ENCODE results near the gene HEXIM2.
"Not testable (repeated sequence)": the region's sequence is repeated elsewhere in the genome, so short reads cannot be mapped to it uniquely, and the experiment has no call there.

HEXIM2 gene

GRCh38 chr17:45164734-45165269 lies 3.1 kb downstream of the HEXIM2 start:
- in situ Hi-C loops (cut with HindIII; ENCODE audit: low sequenced_read_pairs) = no loop called here

- in situ Hi-C loops (cut with HindIII; ENCODE audit: low sequenced_read_pairs) = no loop called here
These were observed 7.5 kb downstream of the HEXIM2 start for GRCh38 chr17:45168991-45169752.

GRCh38 chr17:45170280-45170930 lies 8.7 kb downstream of the HEXIM2 start:
- in situ Hi-C loops (cut with HindIII; ENCODE audit: low sequenced_read_pairs) = no loop called here

GRCh38 chr17:45170931-45171337 lies 9.3 kb downstream of the HEXIM2 start:
- in situ Hi-C loops (cut with HindIII; ENCODE audit: low sequenced_read_pairs) = no loop called here

- in situ Hi-C loops (cut with HindIII; ENCODE audit: low sequenced_read_pairs) = no loop called here
These were observed 9.9 kb downstream of the HEXIM2 start for GRCh38 chr17:45171338-45172231.

GRCh38 chr17:45172232-45172540 lies 10.5 kb downstream of the HEXIM2 start:
- in situ Hi-C loops (cut with HindIII; ENCODE audit: low sequenced_read_pairs) = no loop called here

GRCh38 chr17:45172541-45173286 lies 11.0 kb downstream of the HEXIM2 start:
- in situ Hi-C loops (cut with HindIII; ENCODE audit: low sequenced_read_pairs) = no loop called here

- in situ Hi-C loops (cut with HindIII; ENCODE audit: low sequenced_read_pairs) = no loop called here
These were observed 14.1 kb downstream of the HEXIM2 start for GRCh38 chr17:45175759-45176115.

GRCh38 chr17:45177563-45177962 lies 15.9 kb downstream of the HEXIM2 start:
- in situ Hi-C loops (cut with HindIII; ENCODE audit: low sequenced_read_pairs) = no loop called here

- in situ Hi-C loops (cut with HindIII; ENCODE audit: low sequenced_read_pairs) = no loop called here
These were observed 22.5 kb downstream of the HEXIM2 start for GRCh38 chr17:45184144-45184543.

- in situ Hi-C loops (cut with HindIII; ENCODE audit: low sequenced_read_pairs) = no loop called here
These were observed 25.2 kb downstream of the HEXIM2 start for GRCh38 chr17:45186801-45187354.

- in situ Hi-C loops (cut with HindIII; ENCODE audit: low sequenced_read_pairs) = no loop called here
These were observed 27.3 kb downstream of the HEXIM2 start for GRCh38 chr17:45189009-45189408.

GRCh38 chr17:45190503-45191255 lies 29.0 kb downstream of the HEXIM2 start:
- in situ Hi-C loops (cut with HindIII; ENCODE audit: low sequenced_read_pairs) = no loop called here

- in situ Hi-C loops (cut with HindIII; ENCODE audit: low sequenced_read_pairs) = no loop called here
These were observed 33.7 kb downstream of the HEXIM2 start for GRCh38 chr17:45195424-45195823.

- in situ Hi-C loops (cut with HindIII; ENCODE audit: low sequenced_read_pairs) = no loop called here
These were observed 35.4 kb downstream of the HEXIM2 start for GRCh38 chr17:45197108-45197507.

- in situ Hi-C loops (cut with HindIII; ENCODE audit: low sequenced_read_pairs) = no loop called here
These were observed 36.1 kb downstream of the HEXIM2 start for GRCh38 chr17:45197555-45198334.

- in situ Hi-C loops (cut with HindIII; ENCODE audit: low sequenced_read_pairs) = no loop called here
These were observed 39.0 kb downstream of the HEXIM2 start for GRCh38 chr17:45200701-45201100.

- in situ Hi-C loops (cut with HindIII; ENCODE audit: low sequenced_read_pairs) = no loop called here
These were observed 39.8 kb downstream of the HEXIM2 start for GRCh38 chr17:45201457-45201856.

- in situ Hi-C loops (cut with HindIII; ENCODE audit: low sequenced_read_pairs) = not testable (repeated sequence)
These were observed 40.2 kb downstream of the HEXIM2 start for GRCh38 chr17:45201880-45202279.
